Measurements from ENCODE around the gene WWOX.

Gene WWOX

GRCh38 chr16:78147911-78148401 lies 48.5 kb downstream of the WWOX start:
- no peak for DNase-seq

GRCh38 chr16:78150233-78150632 lies 50.8 kb downstream of the WWOX start:
- no peak for DNase-seq

- no peak for DNase-seq
Observed at GRCh38 chr16:78154729-78155461, 55.4 kb downstream of the WWOX start.

- DNase-seq = no peak
Observed at GRCh38 chr16:78155791-78156345, 56.4 kb downstream of the WWOX start.

- no peak for DNase-seq
Observed at GRCh38 chr16:78161023-78161729, 61.7 kb downstream of the WWOX start.

GRCh38 chr16:78163772-78164670 lies 64.6 kb downstream of the WWOX start:
- DNase-seq = no peak

GRCh38 chr16:78170494-78170933 lies 71.1 kb downstream of the WWOX start:
- no peak for DNase-seq

- no peak for DNase-seq
Observed at GRCh38 chr16:78175287-78175686, 75.8 kb downstream of the WWOX start.

GRCh38 chr16:78176435-78176834 lies 77.0 kb downstream of the WWOX start:
- DNase-seq = no peak

- DNase-seq = no peak
Observed at GRCh38 chr16:78177218-78177617, 77.8 kb downstream of the WWOX start.

GRCh38 chr16:78177987-78178386 lies 78.5 kb downstream of the WWOX start:
- no peak for DNase-seq

GRCh38 chr16:78179666-78180065 lies 80.2 kb downstream of the WWOX start:
- DNase-seq = no peak

- DNase-seq = no peak
Observed at GRCh38 chr16:78180349-78180748, 80.9 kb downstream of the WWOX start.

- DNase-seq = no peak
Observed at GRCh38 chr16:78183437-78184237, 84.2 kb downstream of the WWOX start.

- no peak for DNase-seq
Observed at GRCh38 chr16:78184238-78185183, 85.1 kb downstream of the WWOX start.

GRCh38 chr16:78189121-78189520 lies 89.7 kb downstream of the WWOX start:
- no peak for DNase-seq

GRCh38 chr16:78192734-78193488 lies 93.5 kb downstream of the WWOX start:
- no peak for DNase-seq

- no peak for DNase-seq
Observed at GRCh38 chr16:78194948-78195347, 95.5 kb downstream of the WWOX start.

- DNase-seq = no peak
Observed at GRCh38 chr16:78195797-78196196, 96.3 kb downstream of the WWOX start.

- DNase-seq = no peak
Observed at GRCh38 chr16:78196502-78196901, 97.0 kb downstream of the WWOX start.

Measured in CD4-positive, alpha-beta T cell treated with Interleukin-10 for 1 hour (primary cell).